ENCODE data around the gene NLN. TPM values are rescaled to one million over a fixed set of nuclear protein-coding genes. Genes with fewer than 3 reads are reported as not detected.
A peak's percentile ranks its signal among the peaks of the same experiment; 100 is the strongest.

NLN gene
- total and polyA plus RNA-seq, 2 of the 4 experiments (the other 2 are of a cell fraction), result 19.1 to 37.1 TPM

DNA sequence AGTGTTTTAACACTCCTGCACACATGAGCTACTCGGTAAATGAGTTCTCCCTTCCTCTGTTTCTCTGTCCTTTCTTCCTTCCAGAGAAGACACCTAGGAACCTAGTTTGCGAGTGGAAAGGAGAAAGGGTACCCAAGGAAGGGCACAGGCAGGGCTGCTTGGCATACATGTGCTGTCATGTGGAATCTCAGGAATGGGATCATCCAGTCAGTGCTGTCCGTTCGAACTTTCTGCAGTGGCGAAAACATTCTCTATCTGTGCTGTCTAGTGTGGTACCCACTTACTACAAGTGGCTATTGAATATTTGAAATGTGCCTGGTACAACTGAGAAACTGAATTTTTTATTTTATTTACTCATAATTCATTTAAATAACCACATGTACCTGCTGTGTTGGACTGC, 28.0 kb downstream of the NLN start:
- in situ Hi-C loops (cut with MboI; ENCODE audit: low sequenced_read_pairs), result no loop called here
- H3K14ac ChIP-seq (replicated peaks; ENCODE audit: low read depth, low read length), result no peak overlapping the region

More for the DNA sequence above, 28.0 kb downstream of the NLN start:
- BruUV-seq (replicated peaks), result no TSS peak
- Histone ChIP-seq H3K4me3 (ENCODE audit: insufficient read depth, low read depth, low read length) (no peak overlapping the region), H2AFZ (replicated peaks; ENCODE audit: low read length, poor library complexity) (no peak overlapping the region), H3K9me3 (ENCODE audit: control insufficient read depth, insufficient read depth, low read length) (no peaks in the 10 kb centered on the region), H2BK15ac (ENCODE audit: low read depth, low read length) (no peak overlapping the region), H3K23ac (ENCODE audit: low read depth, low read length) (no peak overlapping the region), H2AK5ac (ENCODE audit: low read depth, low read length) (peak overlapping the region; percentile 20; the same call in 1 of the 2 replicates), H4K20me1 (ENCODE audit: insufficient read depth, low read length) (no peaks in the 10 kb centered on the region; the same call in 1 of the 2 replicates), H3K27me3 (ENCODE audit: control insufficient read depth, insufficient read depth, low read length) (no peaks in the 10 kb centered on the region), H2BK20ac (ENCODE audit: low read depth, low read length) (no peak overlapping the region), H3K27ac (ENCODE audit: insufficient read depth, low read length) (no peak overlapping the region), H3K4me2 (ENCODE audit: low read depth, low read length) (no peak overlapping the region), H3K79me1 (ENCODE audit: low read depth in 1 of 2, low read length in 2 of 2) (peaks cover 39 to 45% of the 10 kb centered on the region in 2 experiments), H4K91ac (ENCODE audit: insufficient read depth, low read depth, low read length) (no peak overlapping the region), H3K18ac (ENCODE audit: low read depth, low read length) (no peak overlapping the region), H3K4ac (ENCODE audit: low read depth, low read length) (no peak overlapping the region), H4K5ac (ENCODE audit: low read depth, low read length) (no peak overlapping the region), H3K4me1 (ENCODE audit: control insufficient read depth, insufficient read depth, low read length) (no peaks in the 10 kb centered on the region), H4K8ac (ENCODE audit: low read depth in 2 of 2, low read length in 2 of 2) (no peak overlapping the region), H3K9me1 (ENCODE audit: insufficient read depth, low read length) (no peaks in the 10 kb centered on the region; the same call in 1 of the 2 replicates), H2BK120ac (ENCODE audit: low read depth, low read length) (no peak overlapping the region), H2AK9ac (replicated peaks; ENCODE audit: low read depth, low read length, poor library complexity) (no peak overlapping the region), H2BK5ac (ENCODE audit: low read depth, low read length, poor library complexity, severe bottlenecking) (no peak overlapping the region), H3K9ac (ENCODE audit: low read depth, low read length) (no peak overlapping the region), H3K56ac (ENCODE audit: extremely low read depth, insufficient read depth, low read length) (no peak overlapping the region), H3K36me3 (ENCODE audit: control insufficient read depth, insufficient read depth, low read length) (peaks cover 2% of the 10 kb centered on the region; the same call in 1 of the 2 replicates)
- WGBS, 2 experiments (ENCODE audit: extremely low coverage in 2 of 2, insufficient read length in 1 of 2), result no CpG with 5 or more reads among the region's 5 CpGs
- dilution Hi-C loops (cut with HindIII; ENCODE audit: low sequenced_read_pairs, unreplicated experiment), result no loop called here
- ChIA-PET POLR2A (ENCODE audit: unreplicated experiment) (no interaction called here), CTCF (interaction anchor here (0.6 kb wide), 1 partner anchor 122 kb away, joined by 3 read pairs; no protein-coding TSS in a partner anchor)
- no peak for ATAC-seq (ENCODE audit: low read depth)
- DNase-seq, result no peak
- intact Hi-C loops (cut with micrococcal nuclease), result no loop called here
- TF ChIP-seq FOS (IDR thresholded peaks at IDR 0.05; ENCODE audit: low read depth, low read length) (no peak), RAD21 (IDR thresholded peaks at IDR 0.05; ENCODE audit: low read length) (no peak), RCOR1 (IDR thresholded peaks at IDR 0.05; ENCODE audit: insufficient replicate concordance, low read length) (no peak), MXI1 (IDR thresholded peaks at IDR 0.05; ENCODE audit: borderline replicate concordance, low read depth, low read length) (no peak), CHD1 (IDR thresholded peaks at IDR 0.05; ENCODE audit: low read depth, low read length) (no peak), MAZ (IDR thresholded peaks at IDR 0.05; ENCODE audit: borderline replicate concordance, low read depth, low read length) (no peak), SMC3 (IDR thresholded peaks at IDR 0.05; ENCODE audit: low read depth, low read length) (no peak)
